ENCODE data around the gene MARVELD3. TPM values are rescaled to one million over a fixed set of nuclear protein-coding genes. Genes with fewer than 3 reads are reported as not detected.

MARVELD3 gene
- total and polyA plus RNA-seq, 2 donors (not counting 1 experiment from before 2014, with no cell fraction given): not detected

GRCh38 chr16:71670537-71670936 lies 44.6 kb downstream of the MARVELD3 start:
- ChIA-PET POLR2A (no interaction called here), CTCF (interaction anchor here (1.3 to 1.4 kb wide), 2 partner anchors 59 to 291 kb away, joined by 3 to 6 read pairs; no protein-coding TSS in a partner anchor)
- Histone ChIP-seq H4K20me1 (ENCODE audit: control insufficient read depth, insufficient read depth, low read length, poor library complexity, severe bottlenecking) (no peaks in the 10 kb centered on the region), H3K79me2 (ENCODE audit: control insufficient read depth, insufficient read depth, low read length) (no peaks in the 10 kb centered on the region), H3K4me2 (replicated peaks; ENCODE audit: low read depth, low read length, poor library complexity, severe bottlenecking) (no peak overlapping the region), H2AFZ (ENCODE audit: insufficient read depth, low read depth, low read length, poor library complexity, severe bottlenecking) (no peak overlapping the region), H3K4me1 (ENCODE audit: control insufficient read depth in 2 of 2, insufficient read depth in 2 of 2, low read length in 2 of 2) (no peaks in the 10 kb centered on the region), H3K9me3 (ENCODE audit: control extremely low read depth in 1 of 3, control insufficient read depth in 2 of 3, insufficient read depth in 1 of 3, low read length in 2 of 3) (no peaks in the 10 kb centered on the region), H3K27ac (ENCODE audit: low read length in 2 of 2) (no peak overlapping the region), H3K9ac (ENCODE audit: low read length) (no peak overlapping the region), H3K4me3 (ENCODE audit: control extremely low read depth in 1 of 5, extremely low read depth in 1 of 5, insufficient read depth in 1 of 5, low read depth in 2 of 5, low read length in 4 of 5) (no peak overlapping the region), H3K36me3 (replicated peaks in 1 of 2; ENCODE audit: control extremely low read depth in 1 of 2, control insufficient read depth in 1 of 2, extremely low read depth in 1 of 2, insufficient read depth in 2 of 2, low read length in 1 of 2) (peaks cover 25 to 66% of the 10 kb centered on the region in 2 experiments), H3K27me3 (replicated peaks in 1 of 4; ENCODE audit: control extremely low read depth in 1 of 4, control insufficient read depth in 3 of 4, insufficient read depth in 4 of 4, low read length in 3 of 4) (no peaks in the 10 kb centered on the region)
- no peaks in the 10 kb centered on the region for H3K27me3 Mint-ChIP-seq
- no peaks in the 10 kb centered on the region for H3K9me3 Mint-ChIP-seq (ENCODE audit: insufficient read depth)
- no peak for TF ChIP-seq EZH2 (IDR thresholded peaks at IDR 0.05; ENCODE audit: borderline replicate concordance, insufficient read depth, low read depth, low read length, poor library complexity, severe bottlenecking)
- TF ChIP-seq, protein P1, sequence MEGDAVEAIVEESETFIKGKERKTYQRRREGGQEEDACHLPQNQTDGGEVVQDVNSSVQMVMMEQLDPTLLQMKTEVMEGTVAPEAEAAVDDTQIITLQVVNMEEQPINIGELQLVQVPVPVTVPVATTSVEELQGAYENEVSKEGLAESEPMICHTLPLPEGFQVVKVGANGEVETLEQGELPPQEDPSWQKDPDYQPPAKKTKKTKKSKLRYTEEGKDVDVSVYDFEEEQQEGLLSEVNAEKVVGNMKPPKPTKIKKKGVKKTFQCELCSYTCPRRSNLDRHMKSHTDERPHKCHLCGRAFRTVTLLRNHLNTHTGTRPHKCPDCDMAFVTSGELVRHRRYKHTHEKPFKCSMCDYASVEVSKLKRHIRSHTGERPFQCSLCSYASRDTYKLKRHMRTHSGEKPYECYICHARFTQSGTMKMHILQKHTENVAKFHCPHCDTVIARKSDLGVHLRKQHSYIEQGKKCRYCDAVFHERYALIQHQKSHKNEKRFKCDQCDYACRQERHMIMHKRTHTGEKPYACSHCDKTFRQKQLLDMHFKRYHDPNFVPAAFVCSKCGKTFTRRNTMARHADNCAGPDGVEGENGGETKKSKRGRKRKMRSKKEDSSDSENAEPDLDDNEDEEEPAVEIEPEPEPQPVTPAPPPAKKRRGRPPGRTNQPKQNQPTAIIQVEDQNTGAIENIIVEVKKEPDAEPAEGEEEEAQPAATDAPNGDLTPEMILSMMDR (IDR thresholded peaks at IDR 0.05): no peak
- no peaks in the 10 kb centered on the region for H3K4me1 Mint-ChIP-seq
- DNase-seq (no peak), ATAC-seq (ENCODE audit: low read depth) (no peak)
- H3K4me3 Mint-ChIP-seq: no peak overlapping the region
- intact Hi-C loops (cut with micrococcal nuclease): no loop called here
- no peak overlapping the region for H3K27ac Mint-ChIP-seq
- 100% methylated on average over 3 of the region's 4 CpGs for WGBS (ENCODE audit: insufficient coverage)

DNA sequence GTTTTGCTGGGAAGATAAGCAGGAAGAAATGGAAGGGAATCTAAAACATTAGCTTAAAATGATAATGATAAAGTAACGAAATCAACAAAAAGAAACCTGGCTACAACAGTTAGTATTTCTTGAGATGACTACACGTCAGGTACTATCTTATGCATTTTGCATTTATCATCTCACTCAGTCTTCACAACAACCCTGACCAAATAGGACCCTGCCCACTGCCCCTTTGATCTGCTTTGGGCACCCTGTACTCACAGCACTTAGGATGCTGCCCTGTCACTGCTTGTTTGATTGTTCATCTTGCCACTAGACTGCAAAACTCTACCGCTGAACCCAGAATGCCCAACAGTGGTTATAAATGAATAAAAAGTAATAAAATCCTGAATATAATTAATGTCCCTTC lies 45.2 kb downstream of the MARVELD3 start:
- Mint-ChIP-seq H3K27ac (no peak overlapping the region), H3K4me3 (no peak overlapping the region), H3K9me3 (ENCODE audit: insufficient read depth) (no peaks in the 10 kb centered on the region), H3K27me3 (no peaks in the 10 kb centered on the region), H3K4me1 (no peaks in the 10 kb centered on the region)
- DNase-seq: no peak
- no peak overlapping the region for H3K27ac ChIP-seq (ENCODE audit: low read length in 2 of 2)
- H3K9me3 ChIP-seq (ENCODE audit: control extremely low read depth in 1 of 3, control insufficient read depth in 2 of 3, insufficient read depth in 1 of 3, low read length in 2 of 3): no peaks in the 10 kb centered on the region
- H3K27me3 ChIP-seq (replicated peaks in 1 of 4; ENCODE audit: control extremely low read depth in 1 of 4, control insufficient read depth in 3 of 4, insufficient read depth in 4 of 4, low read length in 3 of 4): no peaks in the 10 kb centered on the region
- ATAC-seq (ENCODE audit: low read depth): no peak
- 88% methylated on average over 1 of the region's 3 CpGs for WGBS (ENCODE audit: insufficient coverage)
- CTCF ChIA-PET: interaction anchor here (1.3 kb wide), 1 partner anchor 60 kb away, joined by 3 read pairs; no protein-coding TSS in a partner anchor
- no peak overlapping the region for H3K4me2 ChIP-seq (replicated peaks; ENCODE audit: low read depth, low read length, poor library complexity, severe bottlenecking)
- no peaks in the 10 kb centered on the region for H3K4me1 ChIP-seq (ENCODE audit: control insufficient read depth in 2 of 2, insufficient read depth in 2 of 2, low read length in 2 of 2)
- H3K4me3 ChIP-seq (ENCODE audit: control extremely low read depth in 1 of 5, extremely low read depth in 1 of 5, insufficient read depth in 1 of 5, low read depth in 2 of 5, low read length in 4 of 5): no peak overlapping the region
- H4K20me1 ChIP-seq (ENCODE audit: control insufficient read depth, insufficient read depth, low read length, poor library complexity, severe bottlenecking): no peaks in the 10 kb centered on the region
- POLR2A ChIA-PET: no interaction called here
- no peak for TF ChIP-seq EZH2 (IDR thresholded peaks at IDR 0.05; ENCODE audit: borderline replicate concordance, insufficient read depth, low read depth, low read length, poor library complexity, severe bottlenecking)
- TF ChIP-seq, protein P1 (IDR thresholded peaks at IDR 0.05): no peak
- intact Hi-C loops (cut with micrococcal nuclease): no loop called here
- H3K36me3 ChIP-seq (replicated peaks in 1 of 2; ENCODE audit: control extremely low read depth in 1 of 2, control insufficient read depth in 1 of 2, extremely low read depth in 1 of 2, insufficient read depth in 2 of 2, low read length in 1 of 2): peaks cover 25 to 68% of the 10 kb centered on the region in 2 experiments
- no peak overlapping the region for H2AFZ ChIP-seq (ENCODE audit: insufficient read depth, low read depth, low read length, poor library complexity, severe bottlenecking)
- no peak overlapping the region for H3K9ac ChIP-seq (ENCODE audit: low read length)
- no peaks in the 10 kb centered on the region for H3K79me2 ChIP-seq (ENCODE audit: control insufficient read depth, insufficient read depth, low read length)

Measured in B cell (primary cell).